AG09309 (cell line): ENCODE measurements around the gene ARMC2.

Experiments
- DNase-seq: peaks from one replicate; pipeline ENCODE4 v3.0.0-alpha.2; 2010; ENCODE audit warnings: low read depth
- H3K4me3 ChIP-seq: 2 replicates; pipeline ENCODE4 v1.5.1; 2011; ENCODE audit warnings: mild to moderate bottlenecking, low read depth, low read length, moderate library complexity; ENCODE audit not compliant: control insufficient read depth
- CTCF ChIP-seq: IDR thresholded peaks from 2 replicates; pipeline ENCODE4 v1.5.1; 2011; ENCODE audit warnings: mild to moderate bottlenecking, low read depth, low read length, inconsistent platforms; ENCODE audit not compliant: insufficient read depth, control insufficient read depth; ENCODE audit errors: missing control alignments

The ARMC2 gene

GRCh38 chr6:108868647-108869046 is 20.4 kb downstream of the ARMC2 start:
- no peak overlapping the region for H3K4me3 ChIP-seq
- TF ChIP-seq CTCF, result no peak
- DNase-seq, result no peak

GRCh38 chr6:108869876-108870275 is 21.7 kb downstream of the ARMC2 start:
- no peak for DNase-seq
- no peak for TF ChIP-seq CTCF

GRCh38 chr6:108870357-108870756 is 22.1 kb downstream of the ARMC2 start:
- no peak for DNase-seq
- no peak overlapping the region for H3K4me3 ChIP-seq
- no peak for TF ChIP-seq CTCF

More at GRCh38 chr6:108869876-108870275, 21.7 kb downstream of the ARMC2 start:
- H3K4me3 ChIP-seq, result no peak overlapping the region

- DNase-seq, result no peak
- H3K4me3 ChIP-seq, result no peak overlapping the region
- no peak for TF ChIP-seq CTCF
Measured at GRCh38 chr6:108872141-108872557, 23.9 kb downstream of the ARMC2 start.

GRCh38 chr6:108872575-108872974 is 24.4 kb downstream of the ARMC2 start:
- no peak for TF ChIP-seq CTCF
- H3K4me3 ChIP-seq, result no peak overlapping the region
- no peak for DNase-seq

GRCh38 chr6:108873251-108873650 is 25.0 kb downstream of the ARMC2 start:
- no peak overlapping the region for H3K4me3 ChIP-seq
- DNase-seq, result no peak
- TF ChIP-seq CTCF, result no peak

GRCh38 chr6:108873971-108874370 is 25.7 kb downstream of the ARMC2 start:
- no peak overlapping the region for H3K4me3 ChIP-seq
- no peak for TF ChIP-seq CTCF
- no peak for DNase-seq
